NCI-H2029 treated with DMSO at 0.1 percent for 48 hours (cell line): ENCODE results near the gene NUTM2E.
"Not testable (repeated sequence)": the region's sequence is repeated elsewhere in the genome, so short reads cannot be mapped to it uniquely, and the experiment has no call there.

Experiments used
- DNase-seq: peaks from one replicate; lab custom pipeline; 2025; lab: John Stamatoyannopoulos, UW

The NUTM2E gene, protein sequence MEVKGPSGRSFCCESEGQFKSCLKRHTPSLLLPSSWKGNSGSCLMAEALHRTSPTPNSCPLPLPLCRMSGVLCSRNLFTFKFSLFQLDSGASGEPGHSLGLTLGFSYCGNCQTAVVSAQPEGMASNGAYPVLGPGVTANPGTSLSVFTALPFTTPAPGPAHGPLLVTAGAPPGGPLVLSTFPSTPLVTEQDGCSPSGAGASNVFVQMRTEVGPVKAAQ (N-terminal part only)

DNA sequence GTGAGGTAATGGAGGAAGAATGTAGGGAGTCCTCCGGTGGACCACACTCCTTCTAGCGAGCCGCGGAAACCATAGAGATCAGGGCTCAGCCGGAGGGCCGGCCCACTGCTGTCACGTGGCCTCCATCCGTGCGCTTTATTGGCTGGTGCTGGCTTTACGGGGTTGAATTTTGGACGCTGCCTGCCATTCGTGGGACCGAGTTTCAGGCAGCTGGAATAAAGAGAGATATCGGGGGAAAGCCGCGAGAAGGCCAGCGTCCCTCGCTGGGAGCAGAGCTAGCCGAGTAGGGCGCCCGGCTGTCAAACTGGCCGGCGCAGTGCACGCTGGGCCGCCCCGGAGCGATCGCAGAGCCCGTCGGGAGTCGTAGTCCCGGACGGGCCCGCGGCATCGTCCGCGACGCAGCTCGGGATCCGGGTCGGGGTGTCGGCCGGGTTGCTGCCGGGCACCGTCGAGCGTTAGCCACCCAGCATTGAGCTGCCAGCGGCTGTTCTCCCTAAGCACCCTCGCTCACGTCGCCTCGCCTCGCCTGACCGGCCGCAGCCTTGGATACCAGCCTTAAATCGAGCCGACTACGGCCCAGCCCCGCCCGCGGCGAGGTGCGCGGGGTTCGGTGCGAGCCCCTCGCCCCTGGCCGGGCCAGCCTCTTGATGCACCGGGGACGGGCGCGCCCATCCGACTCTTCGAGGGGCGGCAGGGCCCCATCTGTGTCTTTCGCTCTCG lies at the start of gene NUTM2E:
TSS of gene NUTM2E (plus strand) at position 244 of the 720 bp plus-strand sequence. CDS start 15,002 bp downstream, outside the sequence.
- DNase-seq: not testable (repeated sequence)

DNA sequence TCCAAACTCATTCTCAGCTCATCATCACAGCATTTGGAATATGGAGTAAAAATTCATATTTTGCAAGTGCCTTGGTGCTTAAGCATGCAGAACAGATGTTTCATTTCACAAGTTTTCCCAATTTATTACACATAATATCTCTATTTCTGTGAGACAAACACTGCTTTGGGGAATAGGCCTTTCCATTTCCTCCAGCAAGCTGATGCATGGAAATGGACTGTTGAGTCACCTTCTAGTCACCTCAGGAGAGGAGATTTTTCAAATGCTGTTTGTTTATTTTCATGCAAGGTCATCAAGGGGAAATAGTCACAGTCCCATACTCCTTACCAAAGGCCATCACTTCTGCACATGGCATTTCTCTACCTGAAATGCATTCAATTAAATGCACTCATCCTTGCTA lies 48.5 kb upstream of the NUTM2E start:
- DNase-seq: not testable (repeated sequence)

DNA sequence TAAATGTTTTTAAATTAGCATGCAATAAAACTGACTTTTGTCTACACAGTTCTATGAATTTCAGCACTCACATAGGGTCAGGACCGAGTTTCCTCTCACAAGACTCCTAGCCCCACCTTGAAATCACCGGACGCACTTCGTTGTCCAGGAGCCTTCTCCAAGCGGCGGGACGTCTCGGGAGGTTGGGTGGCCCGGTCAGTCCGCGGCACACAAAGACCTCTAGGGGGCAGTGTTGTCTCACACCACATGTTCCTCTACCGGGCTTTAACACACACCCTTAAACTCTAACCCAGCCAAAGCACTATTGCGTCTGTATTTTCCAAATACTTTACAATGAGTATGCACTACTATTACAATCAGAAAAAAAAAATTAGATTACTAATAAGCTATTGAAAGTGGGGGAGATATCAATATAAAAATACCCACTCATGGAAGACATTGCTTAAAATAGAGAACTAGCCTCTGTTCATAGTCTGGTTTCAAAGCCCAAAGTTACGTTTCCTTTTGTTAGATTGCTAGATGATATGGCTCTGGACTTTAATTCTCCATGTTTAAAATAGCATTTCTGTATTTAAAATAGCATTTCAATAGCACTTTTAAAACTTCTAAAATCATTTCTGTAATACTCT lies 47.1 kb upstream of the NUTM2E start:
- DNase-seq: not testable (repeated sequence)

DNA sequence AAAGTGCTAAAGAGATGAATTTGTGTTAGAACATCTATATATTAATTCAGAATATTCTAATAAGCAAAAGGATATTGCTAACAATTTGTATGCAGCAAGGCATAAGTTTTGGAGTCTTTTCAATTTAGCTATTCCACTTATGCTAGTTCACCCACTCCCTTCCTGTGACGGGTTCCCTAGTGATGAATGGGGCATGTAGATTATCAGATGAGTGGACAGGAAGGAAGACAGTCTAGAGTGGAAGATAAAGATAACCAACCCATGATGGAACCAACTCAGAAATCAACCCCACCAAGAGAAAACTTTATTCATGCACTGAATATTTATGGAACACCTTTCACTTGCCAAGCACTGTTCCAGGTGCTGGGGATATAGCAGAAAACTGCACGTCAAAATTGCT lies 46.5 kb upstream of the NUTM2E start:
- not testable (repeated sequence) for DNase-seq

DNA sequence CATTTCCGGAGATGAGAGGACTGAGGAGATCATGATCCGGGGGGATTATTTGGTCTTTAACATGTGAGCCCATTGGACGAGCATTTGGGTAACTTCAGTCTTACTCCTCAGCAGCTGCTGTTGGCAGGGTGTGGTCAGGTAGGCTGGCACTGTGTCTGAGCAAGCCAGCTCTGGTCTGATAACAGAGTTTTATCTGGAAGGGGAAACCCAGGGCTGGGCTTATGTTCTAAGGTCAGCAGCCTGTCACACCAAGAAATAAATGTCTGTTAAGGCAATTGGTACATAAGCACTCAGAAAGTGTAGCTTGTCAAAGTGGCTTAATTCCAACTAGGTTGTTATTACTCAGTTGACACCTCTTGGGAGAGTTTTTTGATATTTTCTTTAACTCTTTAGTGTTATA lies 45.0 kb upstream of the NUTM2E start:
- not testable (repeated sequence) for DNase-seq

DNA sequence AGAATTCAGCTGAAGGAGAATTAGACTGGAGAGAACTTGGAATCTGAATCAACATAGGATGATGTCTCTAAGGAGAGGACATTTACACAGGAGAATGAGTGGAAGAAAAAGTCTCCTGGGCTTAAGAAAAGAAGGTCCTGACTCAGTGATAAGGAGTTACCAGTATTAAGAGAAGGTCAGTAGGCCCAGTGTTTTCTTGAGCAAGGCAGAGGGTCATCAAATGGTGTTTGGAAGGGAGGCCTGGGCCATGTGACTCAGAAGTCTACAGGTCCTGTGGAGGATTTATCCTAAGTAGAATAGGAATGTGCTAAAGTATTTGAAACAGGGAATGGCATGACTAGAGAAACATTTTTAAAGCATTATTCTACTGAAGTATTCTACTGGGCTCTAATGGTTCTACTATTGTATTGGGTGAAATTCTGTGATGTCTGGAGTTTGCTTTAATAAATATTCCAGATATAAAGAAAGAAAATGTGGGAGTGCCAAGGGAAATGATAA lies 39.0 kb upstream of the NUTM2E start:
- DNase-seq: not testable (repeated sequence)

DNA sequence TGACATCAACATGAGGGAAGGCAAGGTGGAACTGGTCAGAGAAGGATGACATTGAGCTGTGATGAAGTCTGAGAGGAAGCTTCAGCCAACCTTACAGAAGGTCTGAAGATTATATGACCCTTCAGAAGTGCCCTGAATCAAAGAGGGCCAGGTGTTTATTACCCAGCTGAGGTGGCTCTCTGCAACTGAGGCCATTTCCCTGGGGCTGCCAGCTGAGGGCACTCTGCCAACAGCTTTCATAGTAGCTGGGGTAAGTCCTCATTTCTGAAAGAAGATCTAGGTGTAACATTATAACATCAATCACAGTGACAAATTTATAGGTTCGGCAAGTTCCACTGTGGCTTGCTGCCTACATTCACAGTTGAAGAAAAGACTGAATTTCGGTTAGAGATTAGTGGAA lies 37.2 kb upstream of the NUTM2E start:
- DNase-seq: not testable (repeated sequence)

DNA sequence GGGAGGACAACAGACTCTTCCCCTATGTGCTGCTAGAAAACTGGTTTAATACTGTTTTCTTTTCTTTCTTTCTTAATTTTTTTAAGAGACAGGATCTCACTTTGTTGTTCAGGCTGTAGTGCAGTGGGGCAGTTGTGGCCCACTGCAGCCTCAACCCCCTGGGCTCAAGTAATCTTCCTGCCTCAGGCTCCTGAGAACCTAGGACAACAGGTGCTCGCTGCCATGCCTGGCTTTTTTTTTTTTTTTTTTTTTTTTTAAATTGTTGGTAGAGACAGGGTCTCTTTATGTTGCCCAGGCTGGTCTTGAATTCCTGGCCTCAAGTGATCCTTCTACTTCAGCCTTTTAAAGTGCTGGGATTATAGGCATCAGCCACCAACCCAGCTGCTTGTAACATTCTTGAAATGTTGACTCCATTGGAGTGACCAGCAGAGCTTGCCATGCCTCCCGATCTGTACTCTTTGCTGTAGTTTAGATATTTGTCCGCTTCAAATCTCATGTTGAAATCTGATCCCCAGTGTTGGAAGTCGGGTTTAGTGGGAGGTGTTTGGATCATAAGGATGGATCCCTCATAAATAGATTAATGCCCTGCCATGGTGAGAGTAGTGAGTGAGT lies 34.5 kb upstream of the NUTM2E start:
- not testable (repeated sequence) for DNase-seq

DNA sequence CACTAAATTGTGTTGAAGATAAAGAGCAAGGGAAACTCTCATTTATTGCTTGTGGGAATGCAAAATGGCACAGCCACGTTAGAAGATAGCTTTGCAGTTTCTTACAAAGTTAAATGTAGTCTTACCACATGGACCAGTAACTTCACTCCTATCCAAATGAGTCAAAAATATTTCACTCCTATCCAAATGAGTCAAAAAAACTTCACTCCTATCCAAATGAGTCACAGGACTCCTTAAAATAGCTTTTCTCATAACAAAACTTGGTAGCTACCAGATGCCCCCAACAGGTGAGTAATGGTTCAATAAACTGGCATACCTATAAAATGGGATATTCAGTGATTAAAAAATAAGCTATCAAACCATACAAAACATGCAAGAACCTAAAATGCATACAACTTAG lies 27.2 kb upstream of the NUTM2E start:
- not testable (repeated sequence) for DNase-seq

DNA sequence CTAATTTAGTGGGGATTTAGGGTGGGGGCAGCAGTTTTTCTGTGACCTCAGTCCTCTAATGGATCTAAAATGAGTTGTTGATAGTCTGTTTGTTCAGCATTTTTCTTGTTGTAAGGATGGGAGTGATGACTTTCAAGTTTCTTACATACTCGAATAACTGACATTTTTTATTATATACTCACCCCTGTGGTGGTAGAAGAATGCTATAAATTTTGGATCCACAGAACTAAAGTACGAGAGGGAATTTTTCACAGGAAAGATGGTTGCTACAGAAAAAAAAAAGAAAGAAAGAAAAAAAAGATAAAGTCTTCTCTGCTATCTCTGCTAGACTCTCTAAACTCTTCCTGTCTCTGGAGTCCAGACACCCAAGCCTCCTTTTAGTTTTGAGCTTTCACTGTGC lies 20.7 kb upstream of the NUTM2E start:
- not testable (repeated sequence) for DNase-seq

DNA sequence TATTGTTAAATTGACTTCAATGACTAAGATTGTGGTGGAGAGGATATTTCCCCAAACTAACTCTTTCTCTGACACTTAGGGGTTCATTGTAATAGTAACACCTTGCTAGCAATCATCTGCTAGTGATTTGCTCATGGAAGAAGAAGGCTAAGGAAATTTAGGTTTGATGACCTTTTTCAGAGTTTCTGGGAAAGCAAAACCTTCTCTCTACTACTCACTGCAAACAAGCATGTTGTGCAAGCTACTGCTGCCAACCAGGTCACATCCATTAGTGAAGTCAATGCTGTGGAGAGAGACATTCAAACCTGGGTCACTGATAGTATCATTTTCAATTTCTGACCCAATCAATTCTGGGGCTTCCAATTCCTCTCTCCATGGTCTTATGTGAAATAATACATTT lies 14.6 kb upstream of the NUTM2E start:
- not testable (repeated sequence) for DNase-seq

DNA sequence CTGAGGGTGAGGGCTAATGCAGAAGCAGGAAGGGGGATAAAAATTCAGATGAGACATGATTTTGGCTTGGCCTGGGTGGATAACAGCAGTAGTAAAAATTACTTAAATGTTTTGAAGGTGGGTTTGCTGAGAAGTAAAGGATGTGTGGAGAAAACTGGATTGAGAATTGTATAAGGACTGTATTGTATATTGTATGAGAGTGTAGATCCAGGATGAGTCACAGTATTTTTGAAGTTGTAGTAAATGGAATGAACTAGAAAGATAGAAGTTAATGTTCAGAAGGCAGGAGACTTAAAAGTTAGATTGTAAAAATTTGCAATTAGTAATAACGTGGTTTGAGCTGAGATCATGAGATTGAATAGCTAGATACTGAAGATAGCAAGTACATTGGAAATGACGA lies 10.2 kb upstream of the NUTM2E start:
- not testable (repeated sequence) for DNase-seq

DNA sequence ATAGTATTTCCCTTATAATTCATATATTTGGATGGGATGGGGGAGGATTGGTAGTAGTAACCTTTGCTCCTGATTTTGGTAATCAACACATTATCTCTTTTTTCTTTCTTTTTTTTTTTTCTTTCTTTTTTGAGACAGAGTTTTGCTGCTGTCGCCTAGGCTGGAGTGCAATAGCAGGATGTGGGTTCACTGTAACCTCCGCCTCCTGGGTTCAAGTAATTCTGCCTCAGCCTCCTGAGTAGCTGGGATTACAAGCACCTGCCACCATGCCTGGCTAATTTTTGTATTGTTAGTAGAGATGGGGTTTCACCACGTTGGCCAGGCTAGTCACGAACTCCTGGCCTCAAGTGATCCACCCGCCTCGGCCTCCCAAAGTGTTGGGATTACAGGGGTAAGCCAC lies 3.2 kb upstream of the NUTM2E start:
- not testable (repeated sequence) for DNase-seq

DNA sequence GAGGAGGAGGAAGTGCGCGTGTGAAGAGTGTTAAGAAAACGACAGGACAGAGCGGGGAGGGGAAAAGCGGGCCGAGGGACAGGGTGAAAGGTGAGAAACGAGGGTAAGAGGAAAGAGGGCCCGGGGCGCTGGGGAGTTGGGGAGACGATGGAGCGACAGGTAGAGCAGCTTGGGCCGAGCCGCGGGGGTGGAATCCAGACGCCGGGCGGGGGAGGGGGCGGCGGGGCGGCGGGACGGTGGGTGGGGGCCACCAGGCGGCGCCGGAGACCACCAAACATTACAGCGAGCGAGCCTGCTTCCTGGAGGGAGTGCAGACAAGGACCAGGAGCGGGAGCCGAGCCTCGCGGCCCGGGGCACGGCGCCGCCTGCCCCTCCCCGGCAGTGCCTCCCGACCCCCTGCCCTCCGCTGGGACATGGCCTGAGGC lies 940 bp upstream of the NUTM2E start:
- DNase-seq: not testable (repeated sequence)

DNA sequence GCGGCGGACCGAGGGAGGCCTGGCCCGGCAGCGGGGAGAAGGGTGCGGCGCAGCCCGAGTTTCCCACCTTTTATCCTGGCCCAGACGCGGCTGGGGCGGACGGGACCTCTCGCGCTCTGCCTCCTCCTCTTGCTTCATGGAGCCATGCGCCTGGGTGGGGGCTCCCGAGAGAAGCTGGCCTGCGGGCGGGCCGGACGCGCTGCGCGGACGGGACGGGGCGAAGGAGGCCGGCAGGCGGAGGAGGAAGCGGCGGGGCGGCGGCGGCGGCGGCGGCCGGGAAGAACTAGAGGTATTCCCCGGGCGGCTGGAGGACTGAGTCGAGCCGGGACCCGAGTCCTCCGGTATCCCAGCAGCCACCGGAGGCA lies 426 bp upstream of the NUTM2E start:
- not testable (repeated sequence) for DNase-seq

DNA sequence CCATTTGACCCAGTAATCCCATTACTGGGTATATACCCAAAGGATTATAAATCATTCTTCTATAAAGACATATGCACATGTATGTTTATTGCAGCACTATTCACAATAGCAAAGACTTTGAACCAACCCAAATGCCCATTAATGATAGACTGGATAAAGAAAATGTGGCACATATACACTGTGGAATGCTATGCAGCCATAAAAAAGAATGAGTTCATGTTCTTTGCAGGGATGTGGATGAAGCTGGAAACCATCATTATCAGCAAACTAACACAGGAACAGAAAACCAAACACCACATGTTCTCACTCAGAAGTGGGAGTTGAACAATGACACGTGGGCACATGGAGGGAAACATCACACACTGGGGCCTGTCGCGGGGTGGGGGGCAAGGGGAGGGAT lies 7.3 kb downstream of the NUTM2E start:
- DNase-seq: not testable (repeated sequence)

DNA sequence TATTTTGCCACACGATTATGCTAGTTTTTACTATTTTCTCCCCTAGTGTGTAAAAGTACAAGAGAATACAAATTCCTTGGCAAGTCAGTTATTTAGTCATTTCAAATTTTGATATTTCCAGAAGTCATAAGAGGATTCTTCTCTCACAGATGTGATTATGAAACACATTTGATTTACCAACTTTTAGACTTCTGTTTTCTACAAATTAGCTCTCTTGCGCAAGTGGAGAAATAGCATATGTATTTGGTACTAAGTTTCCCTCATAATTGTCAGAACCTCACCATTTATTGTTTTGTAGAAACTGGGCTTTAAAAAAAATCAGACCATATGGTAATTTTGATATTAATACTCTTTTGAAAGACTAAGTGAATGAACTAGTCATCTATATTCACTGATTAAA lies 9.4 kb downstream of the NUTM2E start:
- not testable (repeated sequence) for DNase-seq

DNA sequence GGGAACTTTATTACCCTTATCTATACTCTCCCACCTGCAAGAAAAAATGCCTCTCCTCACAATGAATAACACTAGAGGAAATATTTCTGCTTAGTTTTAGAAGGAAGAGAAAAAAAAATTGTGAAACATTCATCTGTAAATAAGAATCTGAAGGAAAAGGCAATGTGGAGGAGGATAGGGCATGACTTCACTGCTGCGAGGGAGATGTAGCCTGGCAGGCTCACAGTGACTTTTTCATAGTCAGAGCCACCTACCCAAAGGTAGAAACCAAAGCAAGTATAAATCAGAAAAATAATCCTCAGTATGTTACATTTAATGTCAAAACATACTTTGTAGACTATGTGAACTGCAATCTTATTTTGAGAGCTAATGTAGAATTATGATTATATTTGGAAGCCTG lies 10.4 kb downstream of the NUTM2E start:
- DNase-seq: not testable (repeated sequence)

DNA sequence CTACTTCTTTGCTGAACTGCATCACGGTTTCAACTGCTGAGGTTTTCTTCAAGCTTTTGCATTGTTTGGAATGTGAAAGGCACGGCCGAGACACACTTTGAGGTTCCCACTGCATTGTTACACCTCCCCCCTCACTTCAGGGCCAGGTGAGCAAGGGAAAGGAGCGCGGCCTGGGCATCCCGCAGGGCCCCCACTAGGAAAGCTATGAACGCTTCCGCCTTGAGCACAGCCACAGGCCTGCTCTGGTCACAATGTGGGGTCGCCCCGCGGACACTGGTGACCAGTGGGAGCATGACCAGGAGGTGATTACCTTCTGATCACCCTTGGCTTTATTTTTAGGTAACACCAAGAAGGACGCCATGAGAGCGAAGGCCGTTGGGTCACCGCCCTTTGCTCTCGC lies 11.9 kb downstream of the NUTM2E start:
- not testable (repeated sequence) for DNase-seq

DNA sequence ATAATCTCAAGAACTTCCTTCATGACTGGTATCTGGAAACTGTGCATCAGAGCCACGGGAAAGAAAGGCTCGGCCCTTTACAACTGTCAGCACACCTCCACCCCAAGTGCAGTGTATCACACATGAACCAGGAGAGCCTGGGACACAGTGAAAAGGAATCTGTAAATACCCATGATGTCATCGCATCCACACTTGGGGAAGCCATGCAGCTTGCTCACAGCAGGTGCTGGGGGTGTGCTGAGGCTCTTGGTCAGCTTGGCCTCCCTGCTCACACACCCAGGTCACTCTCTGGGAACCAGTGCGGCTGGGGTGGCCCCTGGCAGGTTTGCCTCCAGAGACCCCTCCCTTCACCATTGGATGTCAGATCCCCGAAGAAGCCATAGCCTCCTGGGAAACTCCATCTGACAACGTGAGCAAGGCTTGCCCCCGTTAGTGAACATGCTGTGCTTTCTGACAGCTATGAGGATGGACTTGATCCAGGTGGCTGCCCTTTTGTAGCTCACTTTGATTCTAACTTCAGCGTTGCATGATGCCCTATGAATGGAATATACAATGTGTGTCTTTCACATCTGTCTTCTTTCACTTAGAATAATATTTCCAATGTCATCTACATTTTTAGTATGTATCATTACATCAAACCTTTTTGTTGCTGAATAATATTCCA lies 26.8 kb downstream of the NUTM2E start:
- not testable (repeated sequence) for DNase-seq

DNA sequence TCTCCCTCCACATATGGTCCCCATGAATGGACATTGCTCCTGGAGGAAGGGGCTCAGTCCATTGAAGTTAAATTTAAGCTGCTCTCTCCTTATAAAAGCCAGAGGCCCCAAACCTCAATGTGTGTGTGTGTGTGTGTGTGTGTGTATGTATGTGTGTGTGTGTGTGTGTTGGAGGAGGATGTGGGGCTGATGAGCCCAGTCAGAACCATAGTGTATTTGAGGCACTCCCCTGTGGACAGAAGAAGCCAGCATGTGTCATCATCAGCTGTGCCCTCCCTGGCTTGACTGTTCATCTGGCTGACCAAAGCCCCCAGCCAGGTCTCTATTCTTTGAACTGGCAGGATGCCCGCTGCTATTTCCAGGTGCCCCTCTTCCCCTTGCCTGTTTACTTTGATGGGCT lies 35.7 kb downstream of the NUTM2E start:
- not testable (repeated sequence) for DNase-seq

DNA sequence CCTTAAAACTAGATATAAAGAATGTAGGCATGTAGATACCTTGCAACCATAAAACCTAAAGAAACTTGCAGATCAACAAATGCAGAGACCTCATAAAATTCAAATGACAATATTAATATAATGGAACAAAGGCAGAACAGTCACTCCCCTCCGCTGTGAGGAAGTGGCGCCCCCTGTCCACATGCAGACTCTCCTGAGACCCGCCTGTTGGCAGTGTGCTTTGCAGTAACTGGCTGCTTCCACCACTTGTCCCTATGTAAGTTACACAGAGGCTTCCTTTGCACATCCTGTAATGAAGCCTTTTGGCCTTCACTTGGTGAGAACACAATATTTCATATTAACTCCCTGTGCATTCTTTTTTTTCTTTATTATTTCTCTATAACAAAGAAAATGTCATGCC lies 36.3 kb downstream of the NUTM2E start:
- DNase-seq: not testable (repeated sequence)
